Esophagus muscularis mucosa (tissue), 4 donors: ENCODE measurements around the gene BNC2.

Experiments used
- EP300 ChIP-seq: sonication (generic); formaldehyde crosslinking; IDR thresholded peaks from one replicate; pipeline ENCODE4 v1.6.1; 2017; ENCODE audit warnings: antibody characterized with exemption
- POLR2A ChIP-seq: fragments of 450-650 bp; IDR thresholded peaks from one replicate; pipeline ENCODE4 v1.6.1; 2017; ENCODE audit warnings: antibody characterized with exemption, moderate library complexity, mild to moderate bottlenecking, low read depth
- TF ChIP-seq, protein P1 (sequence below), 3 experiments: fragments of 200-600 bp in 2 of 3; fragments of 450-650 bp in 1 of 3; sonication (generic) in 2 of 3; IDR thresholded peaks; one replicate each; pipeline ENCODE4 v1.5.1; 2017 to 2019; ENCODE audit warnings: antibody characterized with exemption in 3 of 3, mild to moderate bottlenecking in 2 of 3, moderate library complexity in 1 of 3

DNA sequence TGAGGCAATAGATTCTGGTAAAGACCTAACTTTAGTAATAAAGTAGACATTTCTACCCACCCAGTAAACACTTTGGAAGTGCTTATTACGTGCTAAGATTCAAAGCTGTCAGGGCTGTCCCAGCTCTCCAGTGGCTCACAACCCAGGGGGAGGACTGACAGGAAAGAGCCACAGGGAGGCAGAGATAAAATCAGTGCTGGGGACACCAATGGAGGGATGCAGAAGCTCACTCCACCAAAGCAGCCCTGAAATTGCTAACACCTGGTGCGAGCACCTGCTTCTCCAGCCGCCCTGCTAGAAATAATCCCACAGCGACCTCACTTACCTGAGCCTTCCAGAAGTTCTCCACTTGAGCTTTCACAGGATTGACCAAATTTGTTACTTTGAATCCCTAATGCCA is 501.0 kb downstream of the BNC2 start:
- TF ChIP-seq, protein P1, sequence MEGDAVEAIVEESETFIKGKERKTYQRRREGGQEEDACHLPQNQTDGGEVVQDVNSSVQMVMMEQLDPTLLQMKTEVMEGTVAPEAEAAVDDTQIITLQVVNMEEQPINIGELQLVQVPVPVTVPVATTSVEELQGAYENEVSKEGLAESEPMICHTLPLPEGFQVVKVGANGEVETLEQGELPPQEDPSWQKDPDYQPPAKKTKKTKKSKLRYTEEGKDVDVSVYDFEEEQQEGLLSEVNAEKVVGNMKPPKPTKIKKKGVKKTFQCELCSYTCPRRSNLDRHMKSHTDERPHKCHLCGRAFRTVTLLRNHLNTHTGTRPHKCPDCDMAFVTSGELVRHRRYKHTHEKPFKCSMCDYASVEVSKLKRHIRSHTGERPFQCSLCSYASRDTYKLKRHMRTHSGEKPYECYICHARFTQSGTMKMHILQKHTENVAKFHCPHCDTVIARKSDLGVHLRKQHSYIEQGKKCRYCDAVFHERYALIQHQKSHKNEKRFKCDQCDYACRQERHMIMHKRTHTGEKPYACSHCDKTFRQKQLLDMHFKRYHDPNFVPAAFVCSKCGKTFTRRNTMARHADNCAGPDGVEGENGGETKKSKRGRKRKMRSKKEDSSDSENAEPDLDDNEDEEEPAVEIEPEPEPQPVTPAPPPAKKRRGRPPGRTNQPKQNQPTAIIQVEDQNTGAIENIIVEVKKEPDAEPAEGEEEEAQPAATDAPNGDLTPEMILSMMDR (IDR thresholded peaks at IDR 0.05) = no peak
- no peak for TF ChIP-seq EP300
- TF ChIP-seq POLR2A = no peak
